Activated CD4-positive, CD25-positive, alpha-beta regulatory T cell (primary cell): Measurements from ENCODE around the gene FXR1.

Experiments
- DNase-seq, 4 experiments: peaks; one replicate each; lab custom pipeline; 2025; lab: John Stamatoyannopoulos, UW

The FXR1 gene

DNA sequence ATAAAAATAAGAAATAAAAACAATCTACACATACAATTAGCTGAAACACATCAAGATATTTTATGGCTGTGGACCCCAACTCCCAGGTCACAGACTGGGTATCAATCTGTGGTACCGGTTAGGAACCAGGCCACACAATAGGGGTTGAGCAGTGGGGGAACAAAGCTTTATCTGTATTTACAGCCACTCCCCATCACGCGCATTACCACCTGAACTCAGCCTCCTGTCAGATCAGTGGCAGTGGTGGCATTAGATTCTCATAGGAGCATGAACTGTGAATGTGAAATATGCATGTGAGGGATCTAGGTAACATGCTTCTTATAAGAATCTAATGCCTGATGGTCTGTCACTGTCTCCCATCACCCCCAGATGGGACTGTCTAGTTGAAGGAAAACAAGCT lies 94.8 kb downstream of the FXR1 start:
- no peak for DNase-seq

DNA sequence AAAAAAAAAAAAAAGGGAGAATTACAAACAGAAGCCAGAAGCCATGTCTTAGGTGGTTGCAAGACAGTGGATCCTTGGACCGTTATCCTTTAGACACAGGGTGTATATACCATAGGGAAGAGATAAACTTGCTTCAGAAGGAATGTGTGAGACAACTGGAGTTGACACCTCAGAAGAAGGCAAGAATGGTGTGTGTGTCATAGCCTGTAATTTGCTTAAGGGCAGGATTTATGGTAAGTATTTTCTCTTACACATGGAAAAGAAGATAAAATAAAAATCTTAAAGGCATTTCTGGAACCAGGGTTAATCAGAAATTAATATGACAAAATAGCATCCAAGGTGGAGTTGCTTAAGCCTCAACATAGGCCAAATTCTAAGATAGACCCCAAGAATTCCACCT lies 96.3 kb downstream of the FXR1 start:
- DNase-seq: no peak

DNA sequence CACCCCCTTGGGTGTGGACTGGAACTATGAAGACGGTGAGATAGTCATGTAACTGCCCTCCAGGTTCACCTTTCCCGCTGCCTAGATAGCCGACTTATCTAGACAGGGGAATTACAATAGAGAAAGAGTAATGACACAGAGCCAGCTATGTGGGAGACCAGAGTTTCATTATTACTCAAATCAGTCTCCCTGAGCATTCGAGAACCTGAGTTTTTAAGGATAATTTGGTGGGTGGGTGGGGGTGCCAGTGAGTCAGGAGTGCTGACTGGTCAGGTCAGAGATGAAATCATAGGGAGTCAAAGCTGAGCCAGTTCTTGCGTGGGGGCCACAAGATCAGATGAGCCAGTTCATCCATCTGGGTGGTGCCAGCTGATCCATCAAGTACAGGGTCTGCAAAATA lies 96.8 kb downstream of the FXR1 start:
- DNase-seq: no peak

GRCh38 chr3:181017690-181018089 lies 105.2 kb downstream of the FXR1 start:
- no peak for DNase-seq

- DNase-seq: no peak
These were observed 112.7 kb downstream of the FXR1 start for GRCh38 chr3:181025204-181025603.

- no peak for DNase-seq
These were observed 118.5 kb downstream of the FXR1 start for GRCh38 chr3:181030948-181031347.
